RKO (cell line): Measurements from ENCODE around the gene RABL3.
"Not testable (repeated sequence)": the region's sequence is repeated elsewhere in the genome, so short reads cannot be mapped to it uniquely, and the experiment has no call there.

ENCODE experiments used
- DNase-seq: peaks from one replicate; pipeline ENCODE4 v3.0.0-alpha.2; 2016; ENCODE audit warnings: low spot score

The RABL3 gene

DNA sequence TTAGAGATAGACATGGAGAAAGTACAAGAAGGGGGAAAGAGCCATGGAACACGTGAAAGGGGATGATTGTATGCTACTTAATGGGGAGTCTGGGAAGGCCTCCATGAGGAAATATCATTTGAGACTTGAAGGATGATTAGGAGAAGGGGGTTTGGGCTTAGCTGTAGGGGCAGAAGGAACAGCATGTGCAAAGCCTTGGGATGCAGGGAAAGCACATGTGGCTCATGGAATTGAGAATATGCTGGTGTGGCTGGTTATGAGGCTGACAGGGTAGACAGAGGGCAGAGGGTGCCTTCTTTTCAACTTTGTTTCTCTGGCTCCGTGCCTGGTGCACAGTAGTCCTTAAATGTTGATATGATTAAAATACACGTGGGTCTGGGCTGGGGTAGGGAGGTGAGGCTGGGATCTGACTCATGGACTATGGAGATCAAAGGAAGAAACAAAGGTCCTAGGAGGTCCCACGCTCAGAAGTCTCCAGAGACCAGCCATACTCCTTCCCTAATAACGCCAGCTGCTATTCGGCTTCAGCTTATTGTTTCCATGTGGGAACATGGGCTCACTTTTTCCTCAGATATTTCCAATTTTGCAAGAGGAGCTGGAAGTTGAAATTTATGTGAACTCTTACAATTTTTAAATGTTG lies 1.4 kb upstream of the RABL3 start:
- DNase-seq = peak; percentile 63

- peak; percentile 31 for DNase-seq
Observed at GRCh38 chr3:120742849-120743365, 591 bp upstream of the RABL3 start.

GRCh38 chr3:120741837-120742197 lies 499 bp downstream of the RABL3 start:
- peak; percentile 71 for DNase-seq

GRCh38 chr3:120741320-120741719 lies 996 bp downstream of the RABL3 start:
- peak; percentile 52 for DNase-seq

- not testable (repeated sequence) for DNase-seq
Observed at GRCh38 chr3:120738006-120738405, 4.3 kb downstream of the RABL3 start.

GRCh38 chr3:120730576-120731542 lies 11.5 kb downstream of the RABL3 start:
- no peak for DNase-seq

DNA sequence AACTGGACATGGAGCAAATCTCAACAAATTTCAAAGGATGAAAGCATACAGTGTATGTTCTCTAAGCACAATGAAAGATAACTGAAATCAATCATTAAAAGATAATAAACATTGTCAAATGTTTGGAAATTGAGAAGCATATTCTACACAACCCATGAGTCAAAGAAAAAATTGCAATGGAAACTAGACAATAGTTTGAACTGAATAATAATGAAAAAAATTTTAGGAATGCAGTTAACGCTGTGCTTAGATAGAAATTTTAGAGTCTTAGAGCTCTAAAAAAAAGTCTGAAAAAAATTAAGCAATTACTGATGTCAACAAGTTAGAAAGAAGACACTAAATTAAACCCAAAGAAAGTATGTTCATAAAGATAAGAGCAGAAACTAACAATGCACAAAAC lies 15.5 kb downstream of the RABL3 start:
- DNase-seq = no peak

- not testable (repeated sequence) for DNase-seq
Observed at GRCh38 chr3:120719167-120719834, 23.0 kb downstream of the RABL3 start.

DNA sequence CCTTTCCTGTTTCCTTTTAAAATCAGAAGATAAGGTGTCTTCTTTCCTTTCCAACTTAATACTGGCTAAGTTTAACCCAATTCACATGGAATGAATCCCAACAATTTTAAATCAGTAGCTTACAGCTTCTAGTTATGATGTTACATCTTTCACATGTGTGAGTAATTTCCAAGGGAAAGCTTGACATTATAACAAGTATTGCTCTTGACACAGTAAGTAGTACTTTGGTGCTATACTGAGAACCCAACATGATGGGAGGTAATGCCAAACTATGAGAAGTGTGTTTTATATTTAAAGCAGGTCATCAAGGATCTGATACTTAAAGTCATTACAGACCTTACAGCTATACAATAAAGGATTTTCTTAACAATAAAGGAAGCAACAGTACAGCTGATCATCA lies 29.1 kb downstream of the RABL3 start:
- DNase-seq = no peak

GRCh38 chr3:120710369-120710768 lies 31.9 kb downstream of the RABL3 start:
- DNase-seq = no peak

GRCh38 chr3:120708408-120708807 lies 33.9 kb downstream of the RABL3 start:
- DNase-seq = no peak

DNA sequence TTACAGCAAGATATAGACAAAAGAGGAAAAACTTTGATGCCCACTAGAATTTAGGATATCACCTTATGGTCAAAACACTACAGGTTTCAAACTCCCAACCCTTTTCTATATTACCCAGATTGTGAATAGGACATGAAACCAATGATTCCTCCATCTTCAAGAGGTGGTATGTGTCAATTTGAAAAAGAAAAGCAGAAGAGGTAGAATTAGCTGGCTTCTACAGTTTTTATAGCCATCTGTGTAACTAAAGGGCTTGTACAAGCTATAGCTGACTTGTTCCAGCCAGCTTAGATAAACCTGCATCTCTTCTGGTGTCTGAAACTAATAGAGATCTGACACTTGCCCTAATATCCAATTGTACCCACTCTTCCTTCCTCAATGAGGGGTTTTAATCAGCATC lies 35.4 kb downstream of the RABL3 start:
- DNase-seq = no peak

DNA sequence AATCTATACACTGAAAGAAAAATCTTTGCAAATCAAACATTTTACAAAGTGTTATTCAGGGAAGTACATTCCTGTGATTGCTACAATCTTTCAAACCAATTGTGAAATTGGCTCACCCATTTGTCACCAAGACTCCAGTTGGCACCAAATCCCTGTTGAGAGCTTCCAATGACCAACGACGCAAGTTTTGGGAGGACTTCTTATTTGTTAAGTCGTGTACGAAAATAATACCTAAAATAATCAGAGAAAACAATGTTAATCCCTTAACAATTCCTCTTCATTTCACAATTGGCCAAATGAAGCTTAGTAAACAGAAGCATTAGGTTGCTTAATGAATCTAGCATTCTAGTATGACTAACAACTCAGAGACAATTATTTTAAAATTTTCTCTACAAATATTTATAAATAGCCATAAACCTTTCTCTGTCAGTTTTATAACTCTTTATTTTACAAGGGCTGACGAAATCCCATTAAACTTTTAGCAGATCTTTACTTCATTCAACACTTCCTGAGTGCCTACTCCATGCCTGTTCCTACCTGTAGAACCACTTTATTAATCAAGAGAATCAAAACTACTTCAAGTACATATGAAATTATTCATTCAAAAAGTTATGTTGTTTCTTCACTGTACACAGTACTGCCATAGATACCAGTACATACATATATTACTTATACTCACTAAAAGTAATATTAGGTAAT lies 36.3 kb downstream of the RABL3 start:
- DNase-seq = no peak

DNA sequence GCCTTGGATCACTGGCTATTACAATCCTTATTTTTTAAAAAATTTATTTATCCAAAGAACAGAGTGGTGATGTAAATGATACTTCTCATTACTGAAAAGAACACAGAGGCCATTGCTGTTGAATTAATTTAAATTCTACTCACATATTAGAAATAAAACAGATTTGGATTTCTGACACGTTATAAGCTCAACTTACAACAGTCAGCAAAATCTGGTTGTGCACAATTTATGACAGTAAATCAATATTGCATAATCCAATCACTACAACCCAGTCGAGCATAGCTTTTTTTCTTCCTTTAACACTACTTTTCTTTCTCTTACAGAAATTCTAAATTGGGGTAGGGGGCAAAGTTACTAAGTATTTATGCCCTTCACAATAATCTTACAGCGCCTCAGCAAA lies 43.0 kb downstream of the RABL3 start:
- DNase-seq = no peak

DNA sequence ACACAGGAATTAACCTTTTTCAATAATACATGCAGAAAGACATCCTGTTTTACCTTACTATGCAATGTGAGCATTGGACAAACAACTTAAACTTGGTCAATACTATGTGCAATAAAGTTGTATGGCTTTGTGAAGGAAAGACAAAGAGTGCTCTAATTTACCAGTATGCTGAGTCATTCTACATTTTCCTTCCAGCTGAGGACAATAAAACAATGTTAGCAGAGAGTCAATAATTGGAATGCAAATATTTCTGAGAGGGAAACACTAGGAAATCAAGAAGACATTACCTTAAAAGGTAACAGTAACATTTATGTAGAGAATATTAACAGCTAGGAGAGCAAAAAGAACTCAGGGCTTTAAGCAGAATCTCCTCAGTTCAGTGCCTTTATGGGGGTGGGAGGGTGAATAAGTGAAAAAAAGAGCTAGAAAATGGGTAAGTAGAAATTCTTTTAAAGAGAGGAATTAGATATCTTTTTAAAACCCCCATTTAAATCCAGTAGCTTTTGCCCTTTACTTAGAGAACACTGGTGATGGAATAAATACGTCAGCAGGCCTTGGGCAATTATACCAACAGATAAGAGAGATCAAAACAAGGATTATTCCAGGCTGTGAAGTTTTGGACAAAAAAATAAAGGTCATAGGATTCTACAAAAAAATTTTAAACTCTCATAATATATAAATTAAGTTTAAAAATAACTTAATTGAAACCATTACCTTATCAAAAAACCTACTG lies 48.7 kb downstream of the RABL3 start:
- no peak for DNase-seq

DNA sequence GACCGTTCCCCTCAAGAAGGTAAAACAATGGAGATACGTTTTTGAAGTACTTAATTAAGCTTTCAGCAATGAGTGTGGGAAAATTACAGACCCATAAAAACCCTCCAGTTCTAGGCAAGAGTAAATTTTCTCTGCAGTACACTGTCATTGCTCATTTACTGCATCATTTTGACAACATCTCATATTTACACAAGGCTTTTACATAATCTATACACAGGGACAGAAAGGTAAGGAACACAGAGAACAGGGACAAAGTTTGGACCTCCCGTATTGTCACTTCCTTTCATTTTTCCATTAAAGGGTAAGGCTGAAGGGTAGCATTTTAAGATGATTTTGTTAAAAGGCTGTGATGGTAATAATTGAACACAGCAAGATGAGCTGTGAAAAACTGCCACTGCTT lies 52.9 kb downstream of the RABL3 start:
- no peak for DNase-seq

DNA sequence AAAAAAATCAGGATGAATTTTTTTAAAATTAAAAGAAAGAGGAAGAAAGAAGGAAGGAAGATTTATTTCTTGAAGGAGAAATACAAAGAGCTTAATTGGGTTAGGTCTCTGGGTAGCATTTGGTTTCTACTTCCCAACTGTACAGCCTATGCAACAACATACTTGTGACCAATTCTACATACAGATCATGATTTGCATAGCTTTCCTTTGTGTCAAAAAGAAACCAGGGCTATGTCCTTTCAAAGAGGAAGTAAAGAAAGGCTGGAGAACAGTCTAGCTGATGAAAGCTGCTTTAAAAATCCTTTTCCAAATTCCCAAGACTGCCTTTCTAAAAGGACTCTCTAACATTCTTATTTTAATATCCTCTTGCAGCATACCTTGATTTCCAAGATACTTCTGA lies 54.2 kb downstream of the RABL3 start:
- DNase-seq = no peak

GRCh38 chr3:120685411-120685810 lies 56.9 kb downstream of the RABL3 start:
- no peak for DNase-seq

GRCh38 chr3:120684896-120685295 lies 57.4 kb downstream of the RABL3 start:
- no peak for DNase-seq

DNA sequence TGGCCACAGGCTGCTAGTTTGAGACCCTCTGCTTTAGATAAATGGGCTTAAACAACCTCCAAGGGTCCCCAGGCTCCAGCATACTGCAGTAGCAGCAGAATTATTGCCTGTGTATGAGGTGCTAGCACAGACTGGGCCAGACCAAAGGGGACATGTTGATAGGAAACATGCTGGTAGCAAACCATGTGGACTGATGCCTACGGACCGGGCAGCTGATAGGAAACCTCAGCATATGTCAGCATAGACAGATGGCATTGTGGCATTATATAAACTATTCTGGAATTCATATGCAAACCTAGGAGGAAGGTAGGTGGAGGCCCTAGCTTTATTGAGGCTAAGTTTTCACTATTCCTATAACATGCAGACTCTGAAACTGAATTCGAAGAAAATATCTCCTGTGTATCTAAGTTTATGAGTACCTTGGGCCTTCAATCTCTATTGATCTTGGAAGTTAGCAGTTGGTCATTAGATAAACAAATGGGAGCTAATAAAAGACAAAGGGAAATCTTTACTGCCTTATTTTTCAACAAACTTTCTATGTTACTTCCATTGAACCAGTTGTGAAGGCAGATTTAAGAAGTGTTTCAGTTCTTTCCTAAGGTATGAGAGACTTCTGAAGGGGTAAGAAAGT lies 58.5 kb downstream of the RABL3 start:
- DNase-seq = no peak

- DNase-seq = no peak
Observed at GRCh38 chr3:120683213-120683612, 59.1 kb downstream of the RABL3 start.
